ENCODE data around the gene FAT1.

Gene FAT1

GRCh38 chr4:186628058-186628711 is 95.5 kb downstream of the FAT1 start:
- no peak for ATAC-seq (replicated peaks)
- H3K4me1 Mint-ChIP-seq: no peaks in the 10 kb centered on the region
- no peak overlapping the region for H3K4me3 Mint-ChIP-seq
- peaks cover 3 to 5% of the 10 kb centered on the region in 2 donors for H3K9me3 Mint-ChIP-seq
- no peak for DNase-seq
- no peaks in the 10 kb centered on the region for H3K36me3 Mint-ChIP-seq
- H3K27me3 Mint-ChIP-seq: no peaks in the 10 kb centered on the region
- no peak overlapping the region for H3K27ac Mint-ChIP-seq

- H3K4me3 Mint-ChIP-seq: no peak overlapping the region
- H3K4me1 Mint-ChIP-seq: no peaks in the 10 kb centered on the region
- no peaks in the 10 kb centered on the region for H3K36me3 Mint-ChIP-seq
- H3K9me3 Mint-ChIP-seq: peaks cover 3 to 5% of the 10 kb centered on the region in 2 donors
- DNase-seq (no peak), ATAC-seq (replicated peaks) (no peak)
- H3K27ac Mint-ChIP-seq: no peak overlapping the region
- no peaks in the 10 kb centered on the region for H3K27me3 Mint-ChIP-seq
These were observed 96.3 kb downstream of the FAT1 start for GRCh38 chr4:186627226-186627865.

- Mint-ChIP-seq H3K27me3 (no peaks in the 10 kb centered on the region), H3K4me1 (no peaks in the 10 kb centered on the region), H3K36me3 (no peaks in the 10 kb centered on the region), H3K27ac (no peak overlapping the region), H3K9me3 (peaks cover 0 to 3% of the 10 kb centered on the region in 2 donors), H3K4me3 (no peak overlapping the region)
- ATAC-seq (replicated peaks) (no peak), DNase-seq (no peak)
These were observed 98.7 kb downstream of the FAT1 start for GRCh38 chr4:186624951-186625350.

- no peaks in the 10 kb centered on the region for H3K27me3 Mint-ChIP-seq
- H3K4me3 Mint-ChIP-seq: no peak overlapping the region
- no peak overlapping the region for H3K27ac Mint-ChIP-seq
- ATAC-seq (replicated peaks) (no peak), DNase-seq (no peak)
- no peaks in the 10 kb centered on the region for H3K4me1 Mint-ChIP-seq
- no peaks in the 10 kb centered on the region for H3K36me3 Mint-ChIP-seq
- peaks cover 0 to 3% of the 10 kb centered on the region in 2 donors for H3K9me3 Mint-ChIP-seq
These were observed 100.1 kb downstream of the FAT1 start for GRCh38 chr4:186623546-186623945.

GRCh38 chr4:186622788-186623464 is 100.7 kb downstream of the FAT1 start:
- Mint-ChIP-seq H3K27ac (no peak overlapping the region), H3K36me3 (no peaks in the 10 kb centered on the region), H3K9me3 (peaks cover 0 to 2% of the 10 kb centered on the region in 2 donors), H3K4me1 (no peaks in the 10 kb centered on the region), H3K4me3 (no peak overlapping the region), H3K27me3 (no peaks in the 10 kb centered on the region)
- ATAC-seq (replicated peaks) (no peak), DNase-seq (no peak)

GRCh38 chr4:186621959-186622553 is 101.6 kb downstream of the FAT1 start:
- Mint-ChIP-seq H3K27me3 (no peaks in the 10 kb centered on the region), H3K36me3 (no peaks in the 10 kb centered on the region), H3K4me3 (no peak overlapping the region), H3K4me1 (no peaks in the 10 kb centered on the region), H3K9me3 (peaks cover 0 to 4% of the 10 kb centered on the region in 2 donors), H3K27ac (no peak overlapping the region)
- no peak for ATAC-seq (replicated peaks)
- DNase-seq: no peak

GRCh38 chr4:186619088-186619487 is 104.6 kb downstream of the FAT1 start:
- ATAC-seq (replicated peaks) (no peak), DNase-seq (no peak)
- no peak overlapping the region for H3K4me3 Mint-ChIP-seq
- no peaks in the 10 kb centered on the region for H3K36me3 Mint-ChIP-seq
- no peaks in the 10 kb centered on the region for H3K27me3 Mint-ChIP-seq
- no peaks in the 10 kb centered on the region for H3K4me1 Mint-ChIP-seq
- no peak overlapping the region for H3K27ac Mint-ChIP-seq
- H3K9me3 Mint-ChIP-seq: peaks cover 7 to 13% of the 10 kb centered on the region in 2 donors

- DNase-seq: no peak
- no peak overlapping the region for H3K27ac Mint-ChIP-seq
- no peaks in the 10 kb centered on the region for H3K4me1 Mint-ChIP-seq
- no peaks in the 10 kb centered on the region for H3K27me3 Mint-ChIP-seq
- no peak overlapping the region for H3K4me3 Mint-ChIP-seq
- peaks cover 7 to 13% of the 10 kb centered on the region in 2 donors for H3K9me3 Mint-ChIP-seq
- H3K36me3 Mint-ChIP-seq: no peaks in the 10 kb centered on the region
- ATAC-seq (replicated peaks): no peak
These were observed 105.7 kb downstream of the FAT1 start for GRCh38 chr4:186617921-186618320.

- H3K4me1 Mint-ChIP-seq: no peaks in the 10 kb centered on the region
- no peak overlapping the region for H3K27ac Mint-ChIP-seq
- no peak overlapping the region for H3K4me3 Mint-ChIP-seq
- peaks cover 0 to 4% of the 10 kb centered on the region in 2 donors for H3K36me3 Mint-ChIP-seq
- H3K27me3 Mint-ChIP-seq: no peaks in the 10 kb centered on the region
- peaks cover 7 to 8% of the 10 kb centered on the region in 2 donors for H3K9me3 Mint-ChIP-seq
- ATAC-seq (replicated peaks): no peak
- DNase-seq: no peak
These were observed 116.2 kb downstream of the FAT1 start for GRCh38 chr4:186607490-186607889.

- DNase-seq (no peak), ATAC-seq (replicated peaks) (no peak)
- Mint-ChIP-seq H3K27me3 (no peaks in the 10 kb centered on the region), H3K9me3 (peaks cover 7 to 8% of the 10 kb centered on the region in 2 donors), H3K36me3 (peaks cover 0 to 4% of the 10 kb centered on the region in 2 donors), H3K4me3 (no peak overlapping the region), H3K4me1 (no peaks in the 10 kb centered on the region), H3K27ac (no peak overlapping the region)
These were observed 117.1 kb downstream of the FAT1 start for GRCh38 chr4:186606591-186606992.

GRCh38 chr4:186605261-186605865 is 118.3 kb downstream of the FAT1 start:
- DNase-seq (no peak), ATAC-seq (replicated peaks) (no peak)
- no peak overlapping the region for H3K4me3 Mint-ChIP-seq
- H3K27ac Mint-ChIP-seq: no peak overlapping the region
- peaks cover 7 to 8% of the 10 kb centered on the region in 2 donors for H3K9me3 Mint-ChIP-seq
- H3K27me3 Mint-ChIP-seq: no peaks in the 10 kb centered on the region
- peaks cover 0 to 4% of the 10 kb centered on the region in 2 donors for H3K36me3 Mint-ChIP-seq
- no peaks in the 10 kb centered on the region for H3K4me1 Mint-ChIP-seq

- H3K4me3 Mint-ChIP-seq: no peak overlapping the region
- H3K27ac Mint-ChIP-seq: no peak overlapping the region
- no peaks in the 10 kb centered on the region for H3K27me3 Mint-ChIP-seq
- H3K4me1 Mint-ChIP-seq: no peaks in the 10 kb centered on the region
- H3K9me3 Mint-ChIP-seq: peaks cover 7 to 8% of the 10 kb centered on the region in 2 donors
- DNase-seq (no peak), ATAC-seq (replicated peaks) (no peak)
- H3K36me3 Mint-ChIP-seq: peaks cover 0 to 4% of the 10 kb centered on the region in 2 donors
These were observed 119.4 kb downstream of the FAT1 start for GRCh38 chr4:186604124-186604807.

GRCh38 chr4:186602978-186603377 is 120.7 kb downstream of the FAT1 start:
- no peak overlapping the region for H3K27ac Mint-ChIP-seq
- H3K9me3 Mint-ChIP-seq: peaks cover 6 to 8% of the 10 kb centered on the region in 2 donors
- H3K4me3 Mint-ChIP-seq: no peak overlapping the region
- no peaks in the 10 kb centered on the region for H3K27me3 Mint-ChIP-seq
- H3K4me1 Mint-ChIP-seq: no peaks in the 10 kb centered on the region
- peaks cover 0 to 4% of the 10 kb centered on the region in 2 donors for H3K36me3 Mint-ChIP-seq
- DNase-seq (no peak), ATAC-seq (replicated peaks) (no peak)

GRCh38 chr4:186599483-186599882 is 124.2 kb downstream of the FAT1 start:
- H3K36me3 Mint-ChIP-seq: peaks cover 0 to 1% of the 10 kb centered on the region in 2 donors
- H3K4me3 Mint-ChIP-seq: no peak overlapping the region
- no peaks in the 10 kb centered on the region for H3K4me1 Mint-ChIP-seq
- no peak overlapping the region for H3K27ac Mint-ChIP-seq
- no peak for ATAC-seq (replicated peaks)
- no peaks in the 10 kb centered on the region for H3K9me3 Mint-ChIP-seq
- no peaks in the 10 kb centered on the region for H3K27me3 Mint-ChIP-seq
- no peak for DNase-seq

Measured in stimulated activated naive B cell treated with anti-CD40 and anti-IgM and Interleukin-4, amounts not matched to agents 10 μg/mL and 1 μg/mL and 100 μg/mL, for 72 hours (primary cell).